Prostate gland (tissue), 2 donors: ENCODE measurements around the gene FAM53A. TPM values are rescaled to one million over a fixed set of nuclear protein-coding genes. Genes with fewer than 3 reads are reported as not detected.

ENCODE experiments used
- DNase-seq: peaks from one replicate; pipeline ENCODE4 v3.0.0-alpha.2; 2019; ENCODE audit warnings: low spot score
- H3K27ac ChIP-seq, 2 donors: fragments of 200-600 bp; sonication (generic); 2 replicates each; pipeline ENCODE4 v1.5.1; 2017 to 2019
- H3K27me3 ChIP-seq: fragments of 200-600 bp; sonication (generic); replicated peaks from 2 replicates; pipeline ENCODE4 v1.5.1; 2019; ENCODE audit not compliant: insufficient read depth
- H3K36me3 ChIP-seq, 2 donors: fragments of 200-600 bp; sonication (generic); 1 replicate in 1 of 2; 2 replicates in 1 of 2; pipeline versions ENCODE4 v1.5.1 to v1.8.1; 2017 to 2019
- H3K4me1 ChIP-seq: fragments of 200-600 bp; sonication (generic); replicated peaks from 2 replicates; pipeline ENCODE4 v1.5.1; 2019
- H3K4me3 ChIP-seq, 2 donors: fragments of 200-600 bp; sonication (generic); 2 replicates each; pipeline ENCODE4 v1.5.1; 2017 to 2019
- H3K9me3 ChIP-seq: fragments of 200-600 bp; sonication (generic); 2 replicates; pipeline ENCODE4 v1.5.1; 2017
- POLR2A ChIP-seq: fragments of 450-650 bp; IDR thresholded peaks from one replicate; pipeline ENCODE4 v1.6.1; 2016; ENCODE audit warnings: antibody characterized with exemption, mild to moderate bottlenecking
- POLR2AphosphoS5 ChIP-seq: sonication (generic); formaldehyde crosslinking; IDR thresholded peaks from one replicate; pipeline ENCODE4 v1.6.1; 2017; ENCODE audit warnings: antibody characterized with exemption
- WGBS: methylation state at CpG from one replicate; pipeline ENCODE4 v1.1.5; 2018; 5-methylcytosine and 5-hydroxymethylcytosine counted together
- intact Hi-C: fragments of 100-400 bp; cut with DNase I; formaldehyde crosslinking; loops from one replicate; pipeline ENCODE4 v1.14.2; 2022
- total RNA-seq, 2 donors: library from RNA; depleted of rRNA; stranded (reverse); fragments of >200 nt; gene quantifications; one replicate each; pipeline ENCODE4 v1.1.0, GENCODE V29; 2016
- TF ChIP-seq, protein P1 (sequence below), 4 experiments: fragments of 200-600 bp in 2 of 4; fragments of 450-650 bp in 2 of 4; sonication (generic) in 2 of 4; IDR thresholded peaks; 1 replicate in 3 of 4; 2 replicates in 1 of 4; pipeline ENCODE4 v1.5.1; 2016 to 2019; ENCODE audit warnings: antibody characterized with exemption in 4 of 4, mild to moderate bottlenecking in 2 of 4, moderate library complexity in 2 of 4

The FAM53A gene
- total RNA-seq, 2 donors from 2014 or later, result 2.3 to 16.8 TPM

DNA sequence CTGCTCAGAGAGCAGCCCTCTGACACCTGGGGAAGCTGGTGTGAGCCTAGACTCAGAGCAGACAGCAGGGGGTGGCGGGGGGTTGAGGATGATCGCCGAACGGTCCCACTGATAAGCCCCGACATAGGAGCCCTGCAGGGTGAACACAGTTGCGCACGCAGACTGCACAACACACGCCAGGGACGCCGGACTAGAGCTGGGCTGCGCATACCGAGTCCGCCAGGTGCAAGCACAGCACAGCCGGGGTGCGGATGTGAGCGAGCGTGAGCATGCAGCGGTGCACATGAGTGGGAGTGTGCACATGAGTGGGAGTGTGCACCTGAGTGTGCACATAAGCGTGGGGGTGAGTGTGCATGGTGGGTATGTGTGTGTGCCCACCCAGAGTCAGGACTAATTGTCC is 36.7 kb downstream of the FAM53A start:
- WGBS, result 89% methylated on average over 19 of the region's 19 CpGs
- no peak for TF ChIP-seq POLR2A
- TF ChIP-seq, protein P1, sequence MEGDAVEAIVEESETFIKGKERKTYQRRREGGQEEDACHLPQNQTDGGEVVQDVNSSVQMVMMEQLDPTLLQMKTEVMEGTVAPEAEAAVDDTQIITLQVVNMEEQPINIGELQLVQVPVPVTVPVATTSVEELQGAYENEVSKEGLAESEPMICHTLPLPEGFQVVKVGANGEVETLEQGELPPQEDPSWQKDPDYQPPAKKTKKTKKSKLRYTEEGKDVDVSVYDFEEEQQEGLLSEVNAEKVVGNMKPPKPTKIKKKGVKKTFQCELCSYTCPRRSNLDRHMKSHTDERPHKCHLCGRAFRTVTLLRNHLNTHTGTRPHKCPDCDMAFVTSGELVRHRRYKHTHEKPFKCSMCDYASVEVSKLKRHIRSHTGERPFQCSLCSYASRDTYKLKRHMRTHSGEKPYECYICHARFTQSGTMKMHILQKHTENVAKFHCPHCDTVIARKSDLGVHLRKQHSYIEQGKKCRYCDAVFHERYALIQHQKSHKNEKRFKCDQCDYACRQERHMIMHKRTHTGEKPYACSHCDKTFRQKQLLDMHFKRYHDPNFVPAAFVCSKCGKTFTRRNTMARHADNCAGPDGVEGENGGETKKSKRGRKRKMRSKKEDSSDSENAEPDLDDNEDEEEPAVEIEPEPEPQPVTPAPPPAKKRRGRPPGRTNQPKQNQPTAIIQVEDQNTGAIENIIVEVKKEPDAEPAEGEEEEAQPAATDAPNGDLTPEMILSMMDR (IDR thresholded peaks at IDR 0.05), result no peak
- Histone ChIP-seq H3K36me3 (no peaks in the 10 kb centered on the region), H3K27me3 (no peaks in the 10 kb centered on the region), H3K27ac (no peak overlapping the region), H3K4me1 (no peaks in the 10 kb centered on the region), H3K4me3 (no peak overlapping the region), H3K9me3 (no peaks in the 10 kb centered on the region)
- intact Hi-C loops, result no loop called here
- DNase-seq, result no peak

DNA sequence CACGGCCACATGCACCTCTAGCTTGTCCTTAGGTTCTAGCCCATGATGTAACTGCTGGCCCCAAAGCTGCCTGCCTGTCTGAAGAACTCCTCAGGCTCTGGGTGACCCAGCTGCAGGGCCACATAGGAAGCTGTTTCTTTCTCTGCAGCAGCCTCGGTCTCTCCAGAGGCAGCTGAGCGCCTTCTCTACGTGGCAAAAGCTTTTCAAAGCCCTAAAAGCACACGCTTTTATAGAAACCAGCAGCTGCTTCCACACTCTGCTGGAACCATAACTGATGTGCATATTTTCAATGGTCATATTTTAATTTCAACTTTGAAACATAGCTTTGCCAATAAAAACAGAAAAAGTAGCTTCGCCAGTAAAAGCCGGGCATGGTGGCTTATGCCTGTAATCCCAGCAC is 37.4 kb downstream of the FAM53A start:
- WGBS, result 81% methylated on average over 7 of the region's 7 CpGs
- H3K27me3 ChIP-seq, result no peaks in the 10 kb centered on the region
- intact Hi-C loops, result no loop called here

DNA sequence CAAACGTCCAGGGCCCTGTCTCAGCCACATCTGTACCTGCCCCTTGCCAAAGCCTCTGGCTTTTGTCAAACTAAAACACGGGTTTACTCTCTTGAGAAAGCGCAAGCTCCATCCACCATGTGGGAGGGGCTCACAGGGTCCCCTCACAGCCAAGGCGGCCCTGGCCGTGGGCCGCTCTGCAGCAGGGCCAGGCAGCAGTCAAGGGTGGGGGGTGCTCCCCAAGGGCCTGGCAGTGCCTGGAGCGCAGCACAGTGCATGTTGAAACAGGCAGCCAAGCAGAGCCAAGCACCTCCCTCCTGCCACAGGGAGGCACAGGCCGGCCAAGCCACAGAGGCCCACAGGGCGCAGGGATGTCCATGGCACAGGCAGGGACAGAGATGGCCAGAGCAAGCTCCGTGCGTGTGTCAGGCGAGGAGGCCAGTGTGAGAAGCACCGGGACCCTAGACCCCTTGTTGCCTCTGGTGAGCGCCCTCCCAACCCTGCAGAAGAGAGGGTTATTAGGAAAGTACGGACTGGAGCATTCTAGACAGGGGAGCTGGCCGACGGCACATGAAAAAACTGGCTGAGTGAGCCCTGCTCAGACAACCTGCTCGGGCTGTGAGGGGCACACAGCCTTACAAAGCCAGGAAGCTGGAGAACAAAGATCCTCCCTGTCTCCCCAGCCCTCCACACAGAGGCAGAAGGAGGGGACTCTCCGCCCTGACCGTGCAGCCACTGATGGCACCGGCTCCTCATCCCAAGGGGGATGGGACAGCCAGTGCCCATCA is 39.0 kb downstream of the FAM53A start:
- Histone ChIP-seq H3K27ac (peak overlapping the region in 1 of 2 donors; percentile 3), H3K4me3 (no peak overlapping the region)
- 24% methylated on average over 21 of the region's 21 CpGs for WGBS

More for the DNA sequence above, 37.4 kb downstream of the FAM53A start:
- no peak overlapping the region for H3K27ac ChIP-seq
- H3K36me3 ChIP-seq, result no peaks in the 10 kb centered on the region
- H3K9me3 ChIP-seq, result no peaks in the 10 kb centered on the region
- H3K4me3 ChIP-seq, result no peak overlapping the region
- no peaks in the 10 kb centered on the region for H3K4me1 ChIP-seq
- no peak for DNase-seq
- TF ChIP-seq, protein P1 (IDR thresholded peaks at IDR 0.05), result no peak
- no peak for TF ChIP-seq POLR2A
- no peak for TF ChIP-seq POLR2AphosphoS5

DNA sequence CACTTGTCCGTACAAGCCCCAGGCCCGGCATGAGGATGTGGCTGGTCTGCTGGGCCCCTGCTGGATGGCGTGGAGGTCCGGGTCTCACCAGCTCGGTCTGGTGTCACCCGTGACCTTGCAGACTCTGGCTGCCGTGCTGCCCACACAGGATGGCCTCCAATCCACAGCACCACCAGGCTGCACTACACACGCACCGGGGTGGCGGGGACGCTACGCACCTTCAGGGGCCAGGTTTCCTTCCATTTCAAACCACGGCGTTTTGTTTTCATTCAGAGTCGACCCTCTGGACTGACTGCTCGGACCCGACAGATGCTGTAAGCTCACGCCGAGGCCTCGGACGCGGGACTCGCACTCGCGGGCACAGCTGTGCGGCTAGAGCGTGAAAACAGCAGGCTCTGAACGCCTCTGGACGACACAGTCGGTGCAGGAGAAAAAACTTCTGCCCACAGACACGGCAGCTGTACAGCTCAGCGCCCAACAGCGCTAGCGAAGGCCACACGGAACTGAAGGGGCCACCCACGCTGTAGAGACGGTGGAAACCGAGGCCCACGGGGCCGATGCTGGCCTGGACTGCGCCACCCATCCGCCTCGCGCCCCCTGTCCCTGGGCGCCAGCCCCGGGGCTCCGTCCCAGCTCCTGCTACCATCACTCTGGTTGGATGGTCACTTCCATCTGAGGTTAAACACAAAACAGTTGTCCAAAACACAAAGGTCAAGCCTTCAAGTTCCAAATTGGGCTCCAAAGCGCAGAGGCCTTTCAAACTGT is 40.0 kb downstream of the FAM53A start:
- H3K36me3 ChIP-seq, result no peaks in the 10 kb centered on the region
- H3K4me1 ChIP-seq, result peaks cover 2% of the 10 kb centered on the region
- intact Hi-C loops, result no loop called here
- TF ChIP-seq POLR2A (no peak), POLR2AphosphoS5 (no peak)
- TF ChIP-seq, protein P1 (IDR thresholded peaks at IDR 0.05), result no peak
- no peaks in the 10 kb centered on the region for H3K9me3 ChIP-seq
- H3K27ac ChIP-seq, result no peak overlapping the region
- H3K27me3 ChIP-seq, result no peaks in the 10 kb centered on the region
- DNase-seq, result no peak
- H3K4me3 ChIP-seq, result no peak overlapping the region
- 92% methylated on average over 48 of the region's 48 CpGs for WGBS

More for the DNA sequence above, 39.0 kb downstream of the FAM53A start:
- peak; percentile 45 for DNase-seq
- Histone ChIP-seq H3K9me3 (no peaks in the 10 kb centered on the region), H3K4me1 (no peaks in the 10 kb centered on the region), H3K27me3 (no peaks in the 10 kb centered on the region), H3K36me3 (no peaks in the 10 kb centered on the region)
- intact Hi-C loops, result no loop called here
- TF ChIP-seq, protein P1 (IDR thresholded peaks at IDR 0.05), result peak in 1 of 4 experiments; percentile 9
- peak; percentile 40 for TF ChIP-seq POLR2AphosphoS5
- TF ChIP-seq POLR2A, result no peak
